K562 (cell line): ENCODE data around the gene SCN7A. TPM values are rescaled to one million over a fixed set of nuclear protein-coding genes. Genes with fewer than 3 reads are reported as not detected.
"Not testable (repeated sequence)": the region's sequence is repeated elsewhere in the genome, so short reads cannot be mapped to it uniquely, and the experiment has no call there.

Experiments used
- ATAC-seq: fragments of 200-7000 bp; cut with Tn5 transposase; 3 replicates; pipeline ENCODE4 v1.9.1; 2020; ENCODE audit warnings: moderate library complexity
- BruUV-seq: library from RNA; stranded (reverse); fragments of 400-500 nt; replicated peaks from 2 replicates; lab custom pipeline; 2021; lab: Mats Ljungman, UMichigan
- CTCF ChIA-PET: fragments of 300-600 bp; formaldehyde crosslinking; extraction: SDS; loops from one replicate; lab custom pipeline; 2021; ENCODE audit warnings: low intra/inter-chr PET ratio; lab: Yijun Ruan, JAX
- POLR2A ChIA-PET: fragments of 300-600, 350-650 bp; sonication (Branson Sonifier 250); formaldehyde crosslinking; extraction: SDS; loops from one replicate; lab custom pipeline; 2021; ENCODE audit warnings: antibody characterized with exemption, inconsistent platforms; lab: Yijun Ruan, JAX
- DNase-seq, 4 experiments: peaks; one replicate each; pipeline versions ENCODE4 v3.0.0 to v3.0.0-alpha.2; 2011 to 2018; ENCODE audit warnings: low spot score in 3 of 4, mixed read lengths in 3 of 4; ENCODE audit errors: extremely low read depth in 1 of 4
- FAIRE-seq: peaks from 2 replicates; lab custom pipeline; 2011; peaks lifted over from hg19 to GRCh38; lab: Jason Lieb, UNC
- H2AFZ ChIP-seq: 2 replicates; pipeline ENCODE4 v1.6.0; 2011; ENCODE audit warnings: low read depth, low read length, control low read depth, inconsistent platforms
- H3K27ac ChIP-seq: fragments of 200-600 bp; 3 replicates; pipeline ENCODE4 v1.8.0; 2011; ENCODE audit warnings: low read depth, mild to moderate bottlenecking, control low read depth, inconsistent platforms, low read length, moderate library complexity, mixed read lengths; ENCODE audit errors: extremely low read depth
- H3K27me3 ChIP-seq, 2 experiments: fragments of 300-600 bp in 1 of 2; 2 replicates in 1 of 2; 3 replicates in 1 of 2; pipeline versions ENCODE4 v1.6.0 to v1.8.0; 2011; ENCODE audit warnings: inconsistent platforms in 2 of 2, low read length in 2 of 2, mild to moderate bottlenecking in 1 of 2, mixed read lengths in 1 of 2, moderate library complexity in 1 of 2; ENCODE audit not compliant: control insufficient read depth in 2 of 2, insufficient read depth in 2 of 2
- H3K36me3 ChIP-seq: fragments of 300-600 bp; 3 replicates; pipeline ENCODE4 v1.8.0; 2011; ENCODE audit warnings: mild to moderate bottlenecking, low read length, inconsistent platforms; ENCODE audit not compliant: control insufficient read depth, insufficient read depth
- H3K4me1 ChIP-seq, 2 experiments: fragments of 200-600 bp in 1 of 2; replicated peaks in 1 of 2; 2 replicates in 1 of 2; 3 replicates in 1 of 2; pipeline versions ENCODE4 v1.5.1 to v1.8.0; 2011; ENCODE audit warnings: inconsistent platforms in 2 of 2, low read length in 2 of 2, mild to moderate bottlenecking in 1 of 2, mixed read lengths in 1 of 2, moderate library complexity in 1 of 2; ENCODE audit not compliant: control insufficient read depth in 2 of 2, insufficient read depth in 2 of 2
- H3K4me2 ChIP-seq: 2 replicates; pipeline ENCODE4 v1.6.1; 2011; ENCODE audit warnings: low read length, control low read depth, inconsistent platforms, mixed read lengths; ENCODE audit not compliant: insufficient read depth
- H3K4me3 ChIP-seq: fragments of 200-600 bp; sonication (generic), shearing (Covaris generic); 2 replicates; pipeline ENCODE4 v1.5.1; 2016; ENCODE audit warnings: control low read depth, inconsistent platforms
- H3K79me2 ChIP-seq: fragments of 200-600 bp; 3 replicates; pipeline ENCODE4 v1.8.0; 2011; ENCODE audit warnings: low read length, inconsistent platforms; ENCODE audit not compliant: control insufficient read depth, insufficient read depth
- H3K9ac ChIP-seq, 2 experiments: 2 replicates each; pipeline versions ENCODE4 v1.6.0 to v1.6.1; 2011; ENCODE audit warnings: low read depth in 2 of 2, low read length in 2 of 2, control low read depth in 1 of 2, inconsistent platforms in 1 of 2, mild to moderate bottlenecking in 1 of 2, mixed read lengths in 1 of 2; ENCODE audit not compliant: insufficient read depth in 1 of 2
- H3K9me1 ChIP-seq: one replicate; pipeline ENCODE4 v1.6.0; 2011; ENCODE audit warnings: inconsistent platforms, mild to moderate bottlenecking, low read length, moderate library complexity; ENCODE audit not compliant: control insufficient read depth, insufficient read depth
- H3K9me3 ChIP-seq: replicated peaks from 2 replicates; pipeline ENCODE4 v1.5.1; 2011; ENCODE audit warnings: low read depth, low read length, inconsistent platforms; ENCODE audit not compliant: control insufficient read depth, insufficient read depth
- H4K20me1 ChIP-seq: replicated peaks from 2 replicates; pipeline ENCODE4 v1.6.1; 2011; ENCODE audit warnings: low read length, inconsistent platforms, mixed read lengths; ENCODE audit not compliant: control insufficient read depth, insufficient read depth
- ZNF175 ChIP-seq: fragments of 200-800 bp; sonication (Bioruptor generic); IDR thresholded peaks from 2 replicates; pipeline ENCODE4 v1.6.1; 2016; ENCODE audit warnings: low read depth, mild to moderate bottlenecking, missing genetic modification characterization, missing compliant biosample characterization
- ZNF589 ChIP-seq: fragments of 200-800 bp; sonication (Bioruptor generic); IDR thresholded peaks from 2 replicates; pipeline ENCODE4 v1.6.1; 2016; ENCODE audit warnings: low read depth, missing genetic modification characterization, missing compliant biosample characterization
- WGBS: fragments of 100-300 bp; shearing (Covaris generic); methylation state at CpG from one replicate; pipeline ENCODE4 v1.1.6; 2016; ENCODE audit warnings: low coverage, mixed read lengths; ENCODE audit not compliant: insufficient coverage; ENCODE audit errors: missing lambda C conversion rate; 5-methylcytosine and 5-hydroxymethylcytosine counted together
- in situ Hi-C: fragments of 300-500 bp; cut with MboI; formaldehyde crosslinking; loops from 4 replicates; pipeline ENCODE4 v1.15.0; 2018; ENCODE audit warnings: inconsistent platforms, mixed read lengths
- intact Hi-C: fragments of 100-400 bp; cut with micrococcal nuclease; formaldehyde crosslinking; loops from 2 replicates; pipeline ENCODE4 v1.14.2; 2022
- polyA plus RNA-seq, 8 experiments: library from polyadenylated mRNA; depleted of rRNA in 4 of 8; stranded (reverse) in 5 of 8; unstranded in 3 of 8; fragments of >200 nt; fragmentation: Nextera tagmentation in 2 of 8; fragmentation: Illumina TruSeq in 1 of 8; extraction: Ambion mirVana in 2 of 8; extraction: Trizol in 1 of 8; gene quantifications; 2 replicates each; pipeline versions ENCODE4 v1.2.1 to v1.2.3, GENCODE V29; 2011 to 2014; ENCODE audit warnings: inconsistent platforms in 1 of 8, missing spikeins in 1 of 8
- total RNA-seq, 7 experiments: library from RNA; depleted of rRNA in 6 of 7; stranded (reverse); fragments of >200 nt in 6 of 7; fragmentation: Illumina TruSeq in 2 of 7; extraction: Trizol in 2 of 7; gene quantifications; 2 replicates each; pipeline versions ENCODE4 v1.2.1 to v1.2.3, GENCODE V29; 2011 to 2021; ENCODE audit warnings: low replicate concordance in 1 of 7
- TF ChIP-seq, protein P1 (sequence below): fragments of 200-800 bp; sonication (Bioruptor generic); IDR thresholded peaks from 2 replicates; pipeline ENCODE4 v1.6.1; 2016; ENCODE audit warnings: missing genetic modification characterization, missing compliant biosample characterization

SCN7A gene
- total and polyA plus RNA-seq, 9 of the 15 experiments (the other 6 are each of a cell fraction or from before 2014, with no cell fraction given), result under 0.01 to 0.05 (median 0.03) TPM; not detected in 3

DNA sequence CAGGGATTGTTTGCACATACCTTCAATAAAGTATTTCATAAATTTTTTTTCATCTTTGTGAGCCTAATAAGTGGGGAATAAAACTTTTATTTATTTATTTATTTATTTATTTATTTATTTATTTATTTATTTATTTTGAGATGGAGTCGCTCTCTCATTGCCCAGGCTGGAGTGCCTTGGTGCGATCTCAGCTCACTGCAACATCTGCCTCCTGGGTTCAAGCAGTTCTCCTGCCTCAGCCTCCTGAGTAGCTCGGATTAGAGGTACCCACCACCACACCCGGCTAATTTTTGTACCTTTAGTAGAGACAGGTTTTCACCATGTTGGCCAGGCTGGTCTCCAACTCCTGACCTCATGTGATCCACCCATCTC lies 136.1 kb downstream of the SCN7A start:
- H3K9ac ChIP-seq, result peak overlapping the region in 1 of 2 experiments; percentile 55; a peak in 2 of 4 replicates
- in situ Hi-C loops, H3K27me3 ChIP-seq, FAIRE-seq, H3K36me3 ChIP-seq, H4K20me1 ChIP-seq, H3K9me1 ChIP-seq, DNase-seq, H3K4me3 ChIP-seq, H3K9me3 ChIP-seq: not testable (repeated sequence)
- TSS peak; percentile 80 for BruUV-seq
- ATAC-seq, result peak; percentile 2; the same call in 1 of the 3 replicates
- H3K4me2 ChIP-seq, result peak overlapping the region; percentile 76
- POLR2A ChIA-PET, result interaction anchor here (0.7 to 2.6 kb wide), 3 partner anchors 10 to 17 kb away, joined by 3 to 12 read pairs (median 5); no protein-coding TSS in a partner anchor
- peak overlapping the region; percentile 83 for H2AFZ ChIP-seq
- H3K4me1 ChIP-seq, result peaks cover 6 to 45% of the 10 kb centered on the region in 2 experiments
- WGBS, result 53% methylated on average over 4 of the region's 4 CpGs
- peaks cover 54% of the 10 kb centered on the region for H3K79me2 ChIP-seq
- intact Hi-C loops, result loop anchor here (1.0 kb wide), 1 partner anchor 18 kb away; no protein-coding TSS in a partner anchor
- H3K27ac ChIP-seq, result peak overlapping the region; percentile 85
- TF ChIP-seq ZNF175 (CRISPR knock-in tag) (peak; percentile 86; the same call in 1 of the 2 replicates), ZNF589 (peak; percentile 17; the same call in 1 of the 2 replicates)
- TF ChIP-seq, protein P1, sequence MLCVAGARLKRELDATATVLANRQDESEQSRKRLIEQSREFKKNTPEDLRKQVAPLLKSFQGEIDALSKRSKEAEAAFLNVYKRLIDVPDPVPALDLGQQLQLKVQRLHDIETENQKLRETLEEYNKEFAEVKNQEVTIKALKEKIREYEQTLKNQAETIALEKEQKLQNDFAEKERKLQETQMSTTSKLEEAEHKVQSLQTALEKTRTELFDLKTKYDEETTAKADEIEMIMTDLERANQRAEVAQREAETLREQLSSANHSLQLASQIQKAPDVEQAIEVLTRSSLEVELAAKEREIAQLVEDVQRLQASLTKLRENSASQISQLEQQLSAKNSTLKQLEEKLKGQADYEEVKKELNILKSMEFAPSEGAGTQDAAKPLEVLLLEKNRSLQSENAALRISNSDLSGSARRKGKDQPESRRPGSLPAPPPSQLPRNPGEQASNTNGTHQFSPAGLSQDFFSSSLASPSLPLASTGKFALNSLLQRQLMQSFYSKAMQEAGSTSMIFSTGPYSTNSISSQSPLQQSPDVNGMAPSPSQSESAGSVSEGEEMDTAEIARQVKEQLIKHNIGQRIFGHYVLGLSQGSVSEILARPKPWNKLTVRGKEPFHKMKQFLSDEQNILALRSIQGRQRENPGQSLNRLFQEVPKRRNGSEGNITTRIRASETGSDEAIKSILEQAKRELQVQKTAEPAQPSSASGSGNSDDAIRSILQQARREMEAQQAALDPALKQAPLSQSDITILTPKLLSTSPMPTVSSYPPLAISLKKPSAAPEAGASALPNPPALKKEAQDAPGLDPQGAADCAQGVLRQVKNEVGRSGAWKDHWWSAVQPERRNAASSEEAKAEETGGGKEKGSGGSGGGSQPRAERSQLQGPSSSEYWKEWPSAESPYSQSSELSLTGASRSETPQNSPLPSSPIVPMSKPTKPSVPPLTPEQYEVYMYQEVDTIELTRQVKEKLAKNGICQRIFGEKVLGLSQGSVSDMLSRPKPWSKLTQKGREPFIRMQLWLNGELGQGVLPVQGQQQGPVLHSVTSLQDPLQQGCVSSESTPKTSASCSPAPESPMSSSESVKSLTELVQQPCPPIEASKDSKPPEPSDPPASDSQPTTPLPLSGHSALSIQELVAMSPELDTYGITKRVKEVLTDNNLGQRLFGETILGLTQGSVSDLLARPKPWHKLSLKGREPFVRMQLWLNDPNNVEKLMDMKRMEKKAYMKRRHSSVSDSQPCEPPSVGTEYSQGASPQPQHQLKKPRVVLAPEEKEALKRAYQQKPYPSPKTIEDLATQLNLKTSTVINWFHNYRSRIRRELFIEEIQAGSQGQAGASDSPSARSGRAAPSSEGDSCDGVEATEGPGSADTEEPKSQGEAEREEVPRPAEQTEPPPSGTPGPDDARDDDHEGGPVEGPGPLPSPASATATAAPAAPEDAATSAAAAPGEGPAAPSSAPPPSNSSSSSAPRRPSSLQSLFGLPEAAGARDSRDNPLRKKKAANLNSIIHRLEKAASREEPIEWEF, result 0 out of 2 replicates have a peak, but pooled peaks have one; percentile 52
- CTCF ChIA-PET, result interaction anchor here (0.6 kb wide), 1 partner anchor 413 kb away, joined by 3 read pairs; no protein-coding TSS in a partner anchor
